Ureter (tissue), 1 donor: Measurements from ENCODE around the gene DPH1. TPM values are rescaled to one million over a fixed set of nuclear protein-coding genes. Genes with fewer than 3 reads are reported as not detected.
"Not testable (repeated sequence)": the region's sequence is repeated elsewhere in the genome, so short reads cannot be mapped to it uniquely, and the experiment has no call there.

Experiments
- DNase-seq: peaks from one replicate; pipeline ENCODE4 v3.0.0-alpha.2; 2020; ENCODE audit warnings: low spot score
- total RNA-seq: library from RNA; stranded (reverse); gene quantifications from one replicate; pipeline ENCODE4 v1.2.4, GENCODE V29; 2023
- donor health status: DM: yes; HTN: yes; CAD: no.

The DPH1 gene
- total RNA-seq, 1 donor from 2014 or later: 68.8 TPM

GRCh38 chr17:2008332-2009126 lies 21.4 kb upstream of the DPH1 start:
- no peak for DNase-seq

GRCh38 chr17:2009737-2010136 lies 20.2 kb upstream of the DPH1 start:
- no peak for DNase-seq

- peak; percentile 77 for DNase-seq
These were observed 18.3 kb upstream of the DPH1 start for GRCh38 chr17:2011411-2012371.

- no peak for DNase-seq
These were observed 17.5 kb upstream of the DPH1 start for GRCh38 chr17:2012499-2012898.

GRCh38 chr17:2013220-2013993 lies 16.5 kb upstream of the DPH1 start:
- not testable (repeated sequence) for DNase-seq

- DNase-seq: no peak
These were observed 16.0 kb upstream of the DPH1 start for GRCh38 chr17:2013994-2014317.

- DNase-seq: no peak
These were observed 14.6 kb upstream of the DPH1 start for GRCh38 chr17:2015314-2015713.

- DNase-seq: no peak
These were observed 13.5 kb upstream of the DPH1 start for GRCh38 chr17:2016494-2016893.

- DNase-seq: no peak
These were observed 12.5 kb upstream of the DPH1 start for GRCh38 chr17:2017274-2017941.

- DNase-seq: no peak
These were observed 11.0 kb upstream of the DPH1 start for GRCh38 chr17:2018716-2019510.

GRCh38 chr17:2019723-2020122 lies 10.2 kb upstream of the DPH1 start:
- no peak for DNase-seq

GRCh38 chr17:2020721-2021120 lies 9.2 kb upstream of the DPH1 start:
- no peak for DNase-seq

- DNase-seq: no peak
These were observed 7.2 kb upstream of the DPH1 start for GRCh38 chr17:2022647-2023240.

GRCh38 chr17:2023256-2023655 lies 6.7 kb upstream of the DPH1 start:
- no peak for DNase-seq

- peak; percentile 80 for DNase-seq
These were observed 6.0 kb upstream of the DPH1 start for GRCh38 chr17:2023692-2024571.

GRCh38 chr17:2024572-2025219 lies 5.3 kb upstream of the DPH1 start:
- no peak for DNase-seq

- DNase-seq: peak; percentile 83
These were observed 4.7 kb upstream of the DPH1 start, which contains the start of gene RTN4RL1 for GRCh38 chr17:2025220-2025621. TSS of gene RTN4RL1 (minus strand) at chr17:2025334. CDS start at chr17:2024865, 469 bp downstream.

GRCh38 chr17:2025622-2026309 lies 4.2 kb upstream of the DPH1 start:
- DNase-seq: peak; percentile 85
